IMR-90 (cell line): ENCODE data around the gene ADGRB3.

Experiments
- CHD1 ChIP-seq: IDR thresholded peaks from 2 replicates; pipeline ENCODE4 v1.6.1; 2012; ENCODE audit warnings: low read depth, low read length, improper control_type of control experiment
- MXI1 ChIP-seq: IDR thresholded peaks from 2 replicates; pipeline ENCODE4 v1.6.1; 2012; ENCODE audit warnings: low read depth, mild to moderate bottlenecking, low read length, moderate library complexity, borderline replicate concordance
- POLR2A ChIP-seq: IDR thresholded peaks from 2 replicates; pipeline ENCODE4 v1.6.1; 2012; ENCODE audit warnings: mild to moderate bottlenecking, low read depth, low read length
- RCOR1 ChIP-seq: IDR thresholded peaks from 2 replicates; pipeline ENCODE4 v1.6.1; 2012; ENCODE audit warnings: mild to moderate bottlenecking, low read length, improper control_type of control experiment; ENCODE audit not compliant: insufficient replicate concordance
- RFX5 ChIP-seq: IDR thresholded peaks from 2 replicates; pipeline ENCODE4 v1.8.0; 2012; ENCODE audit warnings: low read depth, mild to moderate bottlenecking, low read length, moderate library complexity
- TF ChIP-seq, protein P1 (sequence below): conservative IDR thresholded peaks from 2 replicates; pipeline ENCODE4 v1.5.1; 2012; ENCODE audit warnings: mild to moderate bottlenecking, low read depth, low read length, improper control_type of control experiment

- TF ChIP-seq, protein P1, sequence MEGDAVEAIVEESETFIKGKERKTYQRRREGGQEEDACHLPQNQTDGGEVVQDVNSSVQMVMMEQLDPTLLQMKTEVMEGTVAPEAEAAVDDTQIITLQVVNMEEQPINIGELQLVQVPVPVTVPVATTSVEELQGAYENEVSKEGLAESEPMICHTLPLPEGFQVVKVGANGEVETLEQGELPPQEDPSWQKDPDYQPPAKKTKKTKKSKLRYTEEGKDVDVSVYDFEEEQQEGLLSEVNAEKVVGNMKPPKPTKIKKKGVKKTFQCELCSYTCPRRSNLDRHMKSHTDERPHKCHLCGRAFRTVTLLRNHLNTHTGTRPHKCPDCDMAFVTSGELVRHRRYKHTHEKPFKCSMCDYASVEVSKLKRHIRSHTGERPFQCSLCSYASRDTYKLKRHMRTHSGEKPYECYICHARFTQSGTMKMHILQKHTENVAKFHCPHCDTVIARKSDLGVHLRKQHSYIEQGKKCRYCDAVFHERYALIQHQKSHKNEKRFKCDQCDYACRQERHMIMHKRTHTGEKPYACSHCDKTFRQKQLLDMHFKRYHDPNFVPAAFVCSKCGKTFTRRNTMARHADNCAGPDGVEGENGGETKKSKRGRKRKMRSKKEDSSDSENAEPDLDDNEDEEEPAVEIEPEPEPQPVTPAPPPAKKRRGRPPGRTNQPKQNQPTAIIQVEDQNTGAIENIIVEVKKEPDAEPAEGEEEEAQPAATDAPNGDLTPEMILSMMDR: no peak
- no peak for TF ChIP-seq RCOR1
- no peak for TF ChIP-seq RFX5
- no peak for TF ChIP-seq POLR2A
- TF ChIP-seq MXI1: no peak
- no peak for TF ChIP-seq CHD1
Measured at GRCh38 chr6:69383627-69384026, 748.5 kb downstream of the ADGRB3 start.
